ENCODE results near the gene CDV3. TPM values are rescaled to one million over a fixed set of nuclear protein-coding genes. Genes with fewer than 3 reads are reported as not detected.

CDV3 gene
- total RNA-seq, 4 donors from 2014 or later = 75.9 to 122 (median 98.7) TPM

DNA sequence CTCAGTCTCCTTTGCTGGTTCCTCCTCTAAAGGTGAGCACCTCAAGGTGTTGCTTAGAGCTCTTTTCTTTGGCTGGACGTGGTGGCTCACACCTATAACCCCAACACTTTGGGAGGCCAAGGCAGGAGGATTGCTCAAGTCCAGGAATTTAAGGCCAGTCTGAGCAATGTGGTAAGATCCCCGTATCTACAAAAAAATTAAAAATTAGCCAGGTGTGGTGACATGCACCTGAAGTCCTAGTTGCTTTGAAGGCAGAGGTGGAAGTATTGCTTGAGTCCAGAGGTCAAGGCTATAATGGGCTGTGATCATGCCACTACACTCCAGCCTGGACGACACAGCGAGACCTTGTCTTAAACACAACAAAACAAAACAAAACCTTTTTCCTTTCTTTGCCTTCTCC is 60.0 kb downstream of the CDV3 start:
- TF ChIP-seq, protein P1, sequence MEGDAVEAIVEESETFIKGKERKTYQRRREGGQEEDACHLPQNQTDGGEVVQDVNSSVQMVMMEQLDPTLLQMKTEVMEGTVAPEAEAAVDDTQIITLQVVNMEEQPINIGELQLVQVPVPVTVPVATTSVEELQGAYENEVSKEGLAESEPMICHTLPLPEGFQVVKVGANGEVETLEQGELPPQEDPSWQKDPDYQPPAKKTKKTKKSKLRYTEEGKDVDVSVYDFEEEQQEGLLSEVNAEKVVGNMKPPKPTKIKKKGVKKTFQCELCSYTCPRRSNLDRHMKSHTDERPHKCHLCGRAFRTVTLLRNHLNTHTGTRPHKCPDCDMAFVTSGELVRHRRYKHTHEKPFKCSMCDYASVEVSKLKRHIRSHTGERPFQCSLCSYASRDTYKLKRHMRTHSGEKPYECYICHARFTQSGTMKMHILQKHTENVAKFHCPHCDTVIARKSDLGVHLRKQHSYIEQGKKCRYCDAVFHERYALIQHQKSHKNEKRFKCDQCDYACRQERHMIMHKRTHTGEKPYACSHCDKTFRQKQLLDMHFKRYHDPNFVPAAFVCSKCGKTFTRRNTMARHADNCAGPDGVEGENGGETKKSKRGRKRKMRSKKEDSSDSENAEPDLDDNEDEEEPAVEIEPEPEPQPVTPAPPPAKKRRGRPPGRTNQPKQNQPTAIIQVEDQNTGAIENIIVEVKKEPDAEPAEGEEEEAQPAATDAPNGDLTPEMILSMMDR (IDR thresholded peaks at IDR 0.05) = no peak
- TF ChIP-seq POLR2A (IDR thresholded peaks at IDR 0.05) (no peak), EP300 (IDR thresholded peaks at IDR 0.05) (no peak), POLR2AphosphoS5 (IDR thresholded peaks at IDR 0.05) (no peak)
- Histone ChIP-seq H3K36me3 (peaks cover 71% of the 10 kb centered on the region), H3K27me3 (no peaks in the 10 kb centered on the region), H3K4me3 (no peak overlapping the region), H3K27ac (no peak overlapping the region), H3K4me1 (no peaks in the 10 kb centered on the region), H3K9me3 (no peaks in the 10 kb centered on the region)
- WGBS = 89% methylated on average over 4 of the region's 4 CpGs
- no peak for DNase-seq (ENCODE audit: low spot score in 2 of 2)

Other genes with a start within 250 kb of the CDV3 start
- gene BFSP2, start 173.6 kb upstream of the CDV3 start, total RNA-seq = 1 to 10 TPM in 1 of 4 donors, not detected in 3; 2.3 TPM
- 10 to 100 TPM; 26.3 to 55.8 (median 33.8) TPM for gene TOPBP1, start 88.3 kb downstream of the CDV3 start, total RNA-seq
- 10 to 100 TPM in 2 of 4 donors, 1 to 10 TPM in 2; 4.8 to 16.5 (median 8.7) TPM for gene TF, start 172.7 kb downstream of the CDV3 start, total RNA-seq
- 10 to 100 TPM; 21.1 to 36.5 (median 23.8) TPM for gene SRPRB, start 232.1 kb downstream of the CDV3 start, total RNA-seq